Calu3 (cell line): Measurements from ENCODE around the gene PLEKHG5. TPM values are rescaled to one million over a fixed set of nuclear protein-coding genes. Genes with fewer than 3 reads are reported as not detected.
A peak's percentile ranks its signal among the peaks of the same experiment; 100 is the strongest.
"Not testable (repeated sequence)": the region's sequence is repeated elsewhere in the genome, so short reads cannot be mapped to it uniquely, and the experiment has no call there.

ENCODE experiments used
- BruUV-seq: library from RNA; stranded (reverse); fragments of 400-500 nt; replicated peaks from 2 replicates; lab custom pipeline; 2021; lab: Mats Ljungman, UMichigan
- CTCF ChIA-PET: fragments of 300-600 bp; sonication (Branson Sonifier 250); formaldehyde crosslinking; loops from one replicate; lab custom pipeline; 2022; ENCODE audit warnings: antibody characterized with exemption; lab: Charles Lee
- DNase-seq: peaks from one replicate; pipeline ENCODE4 v3.0.0; 2022
- H3K27ac Mint-ChIP-seq: one replicate; pipeline ENCODE4 v1.8.0; 2022; ENCODE audit warnings: mixed read lengths; ENCODE audit not compliant: unreplicated experiment
- H3K27me3 Mint-ChIP-seq: one replicate; pipeline ENCODE4 v1.8.0; 2022; ENCODE audit warnings: mixed read lengths; ENCODE audit not compliant: unreplicated experiment
- H3K36me3 Mint-ChIP-seq: one replicate; pipeline ENCODE4 v1.8.0; 2022; ENCODE audit warnings: mild to moderate bottlenecking, moderate library complexity, mixed read lengths; ENCODE audit not compliant: insufficient read depth, unreplicated experiment
- H3K4me1 Mint-ChIP-seq: one replicate; pipeline ENCODE4 v1.8.0; 2022; ENCODE audit warnings: mild to moderate bottlenecking, low read depth, mixed read lengths; ENCODE audit not compliant: unreplicated experiment
- H3K4me3 Mint-ChIP-seq: one replicate; pipeline ENCODE4 v1.8.0; 2022; ENCODE audit warnings: mild to moderate bottlenecking, low read depth, moderate library complexity, mixed read lengths; ENCODE audit not compliant: unreplicated experiment
- H3K9me3 Mint-ChIP-seq: one replicate; pipeline ENCODE4 v1.8.0; 2022; ENCODE audit warnings: low read depth, mixed read lengths; ENCODE audit not compliant: unreplicated experiment
- CTCF ChIP-seq: fragments of 200-600 bp; IDR thresholded peaks from one replicate; pipeline ENCODE4 v1.8.0; 2022; ENCODE audit warnings: antibody characterized with exemption; ENCODE audit not compliant: unreplicated experiment
- intact Hi-C: fragments of 100-400 bp; cut with micrococcal nuclease; formaldehyde crosslinking; loops from one replicate; pipeline ENCODE4 v1.10.0; 2022; ENCODE audit not compliant: unreplicated experiment
- total RNA-seq: library from RNA; stranded (reverse); gene quantifications from 2 replicates; pipeline ENCODE4 v1.2.3, GENCODE V29; 2022

Gene PLEKHG5
- total RNA-seq, 1 experiment from 2014 or later, result 5.1 TPM

GRCh38 chr1:6448749-6449631 lies 42.5 kb downstream of the PLEKHG5 start:
- no peak for TF ChIP-seq CTCF
- BruUV-seq, result no TSS peak
- Mint-ChIP-seq H3K27ac (no peak overlapping the region), H3K9me3 (no peaks in the 10 kb centered on the region), H3K27me3 (peaks cover 28% of the 10 kb centered on the region), H3K4me1 (no peaks in the 10 kb centered on the region), H3K4me3 (peak overlapping the region; percentile 30), H3K36me3 (peaks cover 5% of the 10 kb centered on the region)
- intact Hi-C loops, result no loop called here
- CTCF ChIA-PET, result interaction anchor here (0.5 kb wide), 1 partner anchor 69 kb away, joined by 6 read pairs; no protein-coding TSS in a partner anchor
- DNase-seq, result no peak

- Mint-ChIP-seq H3K4me3 (peak overlapping the region; percentile 30), H3K9me3 (no peaks in the 10 kb centered on the region), H3K27ac (no peak overlapping the region), H3K36me3 (peaks cover 5% of the 10 kb centered on the region), H3K27me3 (peaks cover 28% of the 10 kb centered on the region), H3K4me1 (no peaks in the 10 kb centered on the region)
- intact Hi-C loops, result no loop called here
- no TSS peak for BruUV-seq
- CTCF ChIA-PET, result interaction anchor here (0.5 to 0.7 kb wide), 2 partner anchors 31 to 70 kb away, joined by 4 to 6 read pairs; no protein-coding TSS in a partner anchor
- peak; percentile 36 for TF ChIP-seq CTCF
- DNase-seq, result peak; percentile 37
These were observed 43.4 kb downstream of the PLEKHG5 start for GRCh38 chr1:6447818-6448748.

- TF ChIP-seq CTCF, result no peak
These were observed 44.2 kb downstream of the PLEKHG5 start for GRCh38 chr1:6447016-6447817.

GRCh38 chr1:6446665-6447015 lies 44.8 kb downstream of the PLEKHG5 start:
- Mint-ChIP-seq H3K9me3 (no peaks in the 10 kb centered on the region), H3K4me1 (no peaks in the 10 kb centered on the region), H3K4me3 (no peak overlapping the region), H3K27me3 (peaks cover 28% of the 10 kb centered on the region), H3K36me3 (peaks cover 5% of the 10 kb centered on the region), H3K27ac (no peak overlapping the region)
- intact Hi-C loops, result no loop called here
- TF ChIP-seq CTCF, result no peak
- BruUV-seq, result no TSS peak
- CTCF ChIA-PET, result no interaction called here
- no peak for DNase-seq

More at GRCh38 chr1:6447016-6447817, 44.2 kb downstream of the PLEKHG5 start:
- intact Hi-C loops, result no loop called here
- Mint-ChIP-seq H3K9me3 (no peaks in the 10 kb centered on the region), H3K4me1 (no peaks in the 10 kb centered on the region), H3K27ac (no peak overlapping the region), H3K4me3 (peak overlapping the region; percentile 30), H3K36me3 (peaks cover 5% of the 10 kb centered on the region), H3K27me3 (peaks cover 28% of the 10 kb centered on the region)
- no TSS peak for BruUV-seq
- no peak for DNase-seq
- CTCF ChIA-PET, result no interaction called here

- H3K4me3 Mint-ChIP-seq, CTCF ChIA-PET, H3K27ac Mint-ChIP-seq, H3K36me3 Mint-ChIP-seq, H3K9me3 Mint-ChIP-seq, H3K4me1 Mint-ChIP-seq, BruUV-seq, DNase-seq, intact Hi-C loops: not testable (repeated sequence)
- H3K27me3 Mint-ChIP-seq, result peaks cover 28% of the 10 kb centered on the region
These were observed 45.5 kb downstream of the PLEKHG5 start for GRCh38 chr1:6445929-6446328.
